Spinal cord (tissue), 10 donors: ENCODE measurements around the gene NRP1. TPM values are rescaled to one million over a fixed set of nuclear protein-coding genes. Genes with fewer than 3 reads are reported as not detected.

Experiments used
- DNase-seq, 6 donors: peaks; one replicate each; pipeline versions ENCODE4 v3.0.0 to v3.0.0-alpha.2; 2013 to 2015; ENCODE audit warnings: low spot score in 6 of 6, low read depth in 4 of 6
- H3K27ac ChIP-seq: one replicate; pipeline ENCODE4 v1.5.1; 2013; ENCODE audit warnings: low read depth, low read length, control low read depth
- H3K27me3 ChIP-seq: one replicate; pipeline ENCODE4 v1.6.1; 2013; ENCODE audit warnings: low read length; ENCODE audit not compliant: control insufficient read depth, insufficient read depth
- H3K36me3 ChIP-seq: one replicate; pipeline ENCODE4 v1.6.1; 2013; ENCODE audit warnings: low read length; ENCODE audit not compliant: control insufficient read depth, insufficient read depth
- H3K4me1 ChIP-seq: one replicate; pipeline ENCODE4 v1.6.1; 2013; ENCODE audit warnings: low read length; ENCODE audit not compliant: control insufficient read depth, insufficient read depth
- H3K4me3 ChIP-seq: one replicate; pipeline ENCODE4 v1.5.1; 2013; ENCODE audit warnings: low read depth, low read length, control low read depth
- H3K9me3 ChIP-seq: one replicate; pipeline ENCODE4 v1.6.1; 2013; ENCODE audit warnings: low read length; ENCODE audit not compliant: control insufficient read depth, insufficient read depth
- WGBS: methylation state at CpG from one replicate; pipeline ENCODE4 v1.1.5; 2013; ENCODE audit warnings: missing lambda C conversion rate; ENCODE audit not compliant: insufficient coverage; 5-methylcytosine and 5-hydroxymethylcytosine counted together
- polyA plus RNA-seq, 2 donors: library from polyadenylated mRNA; unstranded; fragments of 120-200 nt; gene quantifications; one replicate each; pipeline ENCODE4 v1.2.1, GENCODE V29; 2013; ENCODE audit not compliant: insufficient read length in 2 of 2
- total RNA-seq, 2 donors: library from RNA; depleted of rRNA in 1 of 2; stranded (reverse); fragments of 120-200 nt in 1 of 2; fragments of >200 nt in 1 of 2; gene quantifications; one replicate each; pipeline versions ENCODE4 v1.2.3 to v1.2.4, GENCODE V29; 2013 to 2014
- donor health status: healthy.

The NRP1 gene
- total and polyA plus RNA-seq, 4 donors = 61.8 to 96.6 (median 80.2) TPM

DNA sequence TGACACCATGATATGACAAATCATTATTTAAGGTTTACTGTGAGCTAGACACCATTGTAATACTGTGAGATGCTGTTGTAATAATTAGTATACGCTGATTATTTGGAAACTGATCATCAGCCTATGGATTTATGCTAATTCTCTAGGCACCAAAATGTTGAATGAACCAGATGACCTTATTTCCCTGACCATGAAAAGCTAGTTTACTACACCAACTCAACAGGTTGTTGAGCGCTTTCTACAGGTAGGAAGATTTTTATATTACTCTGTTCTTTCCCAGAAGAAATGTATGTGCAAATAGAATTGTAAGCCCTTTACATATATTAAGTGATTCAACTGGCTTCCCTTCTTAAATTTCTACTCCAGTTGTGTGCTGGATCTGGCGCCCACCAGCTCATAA, 6.2 kb downstream of the NRP1 start:
- H3K27me3 ChIP-seq = no peaks in the 10 kb centered on the region
- no peak for DNase-seq
- H3K9me3 ChIP-seq = no peaks in the 10 kb centered on the region
- no peaks in the 10 kb centered on the region for H3K4me1 ChIP-seq
- no peak overlapping the region for H3K27ac ChIP-seq
- no peaks in the 10 kb centered on the region for H3K36me3 ChIP-seq
- no peak overlapping the region for H3K4me3 ChIP-seq
- no CpG with 5 or more reads among the region's 3 CpGs for WGBS

DNA sequence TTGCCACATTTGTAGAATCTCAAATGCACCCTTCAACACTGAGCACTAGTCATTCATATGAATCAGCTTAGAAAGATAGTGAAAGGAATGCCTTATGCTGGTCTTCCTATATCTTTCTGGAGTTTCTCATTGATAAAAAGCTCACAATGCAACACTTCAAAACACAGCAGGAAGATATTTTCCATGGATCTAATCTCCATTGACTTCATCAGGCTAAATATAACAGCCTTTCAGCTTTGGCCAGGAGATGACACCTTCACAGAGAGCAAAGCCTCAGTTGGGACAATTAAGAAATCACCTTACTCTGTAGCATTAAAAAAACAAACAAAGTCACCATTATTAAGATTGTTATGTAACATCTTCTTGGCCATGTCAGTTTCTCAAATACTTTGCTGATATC, 6.7 kb downstream of the NRP1 start:
- no peaks in the 10 kb centered on the region for H3K36me3 ChIP-seq
- H3K4me3 ChIP-seq = no peak overlapping the region
- no peaks in the 10 kb centered on the region for H3K4me1 ChIP-seq
- H3K27me3 ChIP-seq = no peaks in the 10 kb centered on the region
- no peak overlapping the region for H3K27ac ChIP-seq
- no peaks in the 10 kb centered on the region for H3K9me3 ChIP-seq
- DNase-seq = peak in 2 of 6 donors; percentile 21 to 65

DNA sequence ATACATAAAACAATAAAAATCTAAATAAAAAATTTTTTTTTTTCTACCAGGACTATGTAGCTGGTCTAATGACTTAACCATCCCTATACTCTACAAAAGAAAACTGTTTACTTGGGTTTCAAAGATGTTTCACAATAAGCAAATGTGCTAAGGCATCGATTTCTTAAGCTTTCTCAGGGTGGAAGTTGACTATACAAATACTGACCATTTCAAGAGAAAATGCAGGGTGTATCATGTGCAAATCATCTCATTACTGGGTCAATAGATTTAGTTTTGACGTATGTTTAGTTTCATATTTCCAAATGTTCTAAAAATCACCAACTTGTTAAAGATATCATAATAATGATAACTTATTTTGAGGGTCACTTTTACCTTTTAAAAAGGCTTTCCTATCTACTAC, 7.5 kb downstream of the NRP1 start:
- Histone ChIP-seq H3K27me3 (no peaks in the 10 kb centered on the region), H3K9me3 (no peaks in the 10 kb centered on the region), H3K4me3 (no peak overlapping the region), H3K36me3 (no peaks in the 10 kb centered on the region), H3K4me1 (no peaks in the 10 kb centered on the region), H3K27ac (no peak overlapping the region)
- no CpG with 5 or more reads among the region's 2 CpGs for WGBS
- no peak for DNase-seq

DNA sequence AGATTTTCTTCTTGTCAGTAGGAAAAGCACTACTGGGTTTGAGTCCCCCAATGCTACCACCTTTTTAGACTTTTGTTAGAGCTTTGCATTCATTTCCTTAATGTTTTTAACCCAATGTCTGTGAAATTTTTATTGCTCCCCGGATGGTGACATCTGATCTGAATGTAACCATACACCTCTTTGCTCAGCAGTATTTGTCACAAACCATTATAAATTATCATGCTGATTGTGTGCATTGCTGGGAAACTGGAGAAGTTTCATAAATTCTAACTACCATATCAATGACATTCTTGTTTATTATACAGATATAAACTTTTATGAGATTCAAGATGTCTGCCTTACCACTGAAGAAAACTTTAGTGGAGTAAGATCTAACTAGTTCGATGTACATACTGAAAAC, 8.5 kb downstream of the NRP1 start:
- Histone ChIP-seq H3K9me3 (no peaks in the 10 kb centered on the region), H3K4me3 (no peak overlapping the region), H3K27ac (no peak overlapping the region), H3K36me3 (peaks cover 2% of the 10 kb centered on the region), H3K27me3 (no peaks in the 10 kb centered on the region), H3K4me1 (no peaks in the 10 kb centered on the region)
- 88% methylated on average over 1 of the region's 2 CpGs for WGBS
- DNase-seq = no peak

DNA sequence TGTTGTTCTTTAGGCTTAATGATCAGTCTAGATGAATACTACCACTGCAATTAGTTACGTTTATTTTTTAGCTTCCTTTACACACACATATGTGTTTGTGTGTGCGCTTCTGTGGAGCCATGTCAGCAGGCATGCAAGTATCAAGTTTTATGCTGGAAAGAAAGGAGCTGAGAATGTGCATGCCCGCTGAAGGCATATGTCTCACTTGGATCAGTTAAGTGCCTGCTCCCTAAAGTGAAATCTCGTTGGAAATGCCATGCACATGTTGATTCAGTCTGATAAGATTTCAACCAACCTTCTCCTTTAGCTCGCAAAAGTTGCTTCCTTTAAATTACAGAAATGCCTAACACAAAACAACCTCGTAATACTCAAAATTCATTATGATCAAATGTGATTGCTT, 10.7 kb downstream of the NRP1 start:
- no peaks in the 10 kb centered on the region for H3K27me3 ChIP-seq
- peak in 1 of 6 donors; percentile 83 for DNase-seq
- 60% methylated on average over 1 of the region's 6 CpGs for WGBS
- H3K27ac ChIP-seq = no peak overlapping the region
- H3K9me3 ChIP-seq = no peaks in the 10 kb centered on the region
- no peak overlapping the region for H3K4me3 ChIP-seq
- peaks cover 8% of the 10 kb centered on the region for H3K36me3 ChIP-seq
- H3K4me1 ChIP-seq = peaks cover 2% of the 10 kb centered on the region

DNA sequence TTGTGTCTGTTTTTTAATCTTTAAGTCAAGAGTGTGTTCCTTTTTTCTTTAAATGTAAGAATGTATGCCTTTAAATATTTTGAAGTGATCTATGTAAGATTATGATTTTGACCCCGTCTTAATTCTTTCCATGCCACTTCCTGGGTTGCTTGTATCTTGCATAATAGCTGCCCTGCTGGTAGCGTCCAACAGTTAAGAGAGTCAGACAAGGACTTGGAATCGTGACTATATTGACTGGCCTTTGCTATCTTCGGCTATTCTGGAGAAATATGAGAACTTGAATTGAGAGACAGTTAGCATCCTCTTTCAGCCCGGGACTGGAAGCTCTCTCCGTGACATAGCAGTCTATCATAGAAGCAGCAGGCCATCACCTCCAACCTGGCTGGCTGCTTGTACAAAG, 13.0 kb downstream of the NRP1 start:
- no peaks in the 10 kb centered on the region for H3K9me3 ChIP-seq
- peaks cover 8% of the 10 kb centered on the region for H3K36me3 ChIP-seq
- H3K4me1 ChIP-seq = peaks cover 2% of the 10 kb centered on the region
- no peak overlapping the region for H3K27ac ChIP-seq
- no peak for DNase-seq
- no peak overlapping the region for H3K4me3 ChIP-seq
- WGBS = 73% methylated on average over 6 of the region's 6 CpGs
- H3K27me3 ChIP-seq = no peaks in the 10 kb centered on the region

DNA sequence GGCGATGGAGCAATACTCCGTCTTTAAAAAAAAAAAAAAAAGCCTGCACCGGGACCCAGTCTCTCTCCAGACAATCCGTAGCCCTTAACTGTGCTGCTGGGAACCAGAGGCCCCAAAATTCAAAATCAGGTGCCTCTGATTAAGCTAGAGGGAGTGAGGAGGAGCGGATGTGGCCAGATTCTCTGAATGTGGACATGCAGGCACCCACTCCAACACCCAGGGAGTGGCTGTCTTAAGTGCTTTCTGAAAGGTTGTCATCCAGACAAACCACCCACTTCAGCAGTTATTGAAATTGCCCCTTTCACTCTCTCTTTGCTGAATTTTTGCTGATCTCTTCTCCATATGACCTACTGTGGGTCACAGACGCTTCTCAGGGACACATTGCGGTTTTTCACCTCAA, 14.2 kb downstream of the NRP1 start:
- no peaks in the 10 kb centered on the region for H3K9me3 ChIP-seq
- H3K4me1 ChIP-seq = peaks cover 2% of the 10 kb centered on the region
- no peak for DNase-seq
- H3K27ac ChIP-seq = no peak overlapping the region
- peaks cover 8% of the 10 kb centered on the region for H3K36me3 ChIP-seq
- H3K27me3 ChIP-seq = no peaks in the 10 kb centered on the region
- no peak overlapping the region for H3K4me3 ChIP-seq
- 100% methylated on average over 1 of the region's 7 CpGs for WGBS

DNA sequence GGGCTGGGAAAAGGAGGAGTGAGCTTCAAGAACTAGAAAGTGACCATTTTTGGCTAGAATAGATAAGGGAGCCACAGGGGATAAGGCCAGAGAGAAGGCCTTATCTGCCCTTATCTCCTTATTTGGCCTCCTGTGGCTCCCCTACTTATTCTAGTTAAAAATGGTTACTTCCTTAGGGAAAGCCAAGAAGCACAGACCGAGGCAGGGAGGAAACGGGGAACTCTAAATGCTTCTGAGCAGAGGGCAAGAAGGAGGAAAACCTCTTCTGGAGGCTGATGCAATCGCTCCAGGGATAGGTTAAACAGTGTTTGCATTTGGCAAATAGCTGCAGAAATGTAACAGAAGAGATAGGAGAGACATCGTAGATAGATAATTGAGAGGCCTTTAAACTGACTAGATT, 18.6 kb downstream of the NRP1 start:
- peaks cover 6% of the 10 kb centered on the region for H3K4me1 ChIP-seq
- H3K9me3 ChIP-seq = no peaks in the 10 kb centered on the region
- WGBS = 71% methylated on average over 4 of the region's 4 CpGs
- H3K27me3 ChIP-seq = no peaks in the 10 kb centered on the region
- peaks cover 5% of the 10 kb centered on the region for H3K36me3 ChIP-seq
- H3K27ac ChIP-seq = no peak overlapping the region
- H3K4me3 ChIP-seq = no peak overlapping the region
- no peak for DNase-seq

DNA sequence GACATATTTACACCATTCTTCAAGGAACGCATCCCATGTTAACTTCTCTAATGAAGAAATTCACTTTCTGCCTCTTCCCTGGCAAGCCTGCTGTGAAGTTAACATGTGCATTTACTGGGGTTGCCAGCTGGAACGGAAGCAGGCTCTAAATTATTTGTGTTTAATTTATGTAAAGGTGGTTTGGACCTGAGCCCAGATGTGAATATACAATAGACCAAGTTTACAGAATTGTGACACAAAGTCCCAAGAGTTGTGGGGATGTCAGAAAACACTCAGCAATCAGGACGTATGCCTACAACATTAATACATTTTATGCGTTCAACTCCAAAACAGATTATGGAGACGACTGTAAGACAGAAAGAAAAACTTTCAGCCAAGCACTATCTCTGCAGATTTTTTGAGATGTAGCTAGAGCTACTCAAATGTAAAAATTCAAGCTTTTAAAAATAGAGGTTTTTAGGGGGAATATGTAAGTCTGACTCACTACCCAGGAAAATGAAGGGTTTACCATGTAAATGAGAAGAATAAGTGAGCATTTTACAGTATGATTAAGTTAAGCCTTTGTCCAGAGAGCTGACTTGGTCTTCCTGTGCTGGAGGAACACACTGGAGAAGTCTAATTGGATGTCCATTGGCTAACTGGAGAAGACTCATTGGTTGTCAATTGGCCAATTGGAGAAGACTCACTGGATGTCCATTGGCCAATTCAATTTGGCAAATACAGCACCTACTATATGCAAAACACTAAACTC, 19.5 kb downstream of the NRP1 start:
- no peaks in the 10 kb centered on the region for H3K27me3 ChIP-seq
- no peak overlapping the region for H3K4me3 ChIP-seq
- peaks cover 6% of the 10 kb centered on the region for H3K4me1 ChIP-seq
- no peaks in the 10 kb centered on the region for H3K9me3 ChIP-seq
- DNase-seq = peak in 2 of 6 donors; percentile 60 to 65
- H3K27ac ChIP-seq = no peak overlapping the region
- no CpG with 5 or more reads among the region's 5 CpGs for WGBS
- peaks cover 4% of the 10 kb centered on the region for H3K36me3 ChIP-seq

DNA sequence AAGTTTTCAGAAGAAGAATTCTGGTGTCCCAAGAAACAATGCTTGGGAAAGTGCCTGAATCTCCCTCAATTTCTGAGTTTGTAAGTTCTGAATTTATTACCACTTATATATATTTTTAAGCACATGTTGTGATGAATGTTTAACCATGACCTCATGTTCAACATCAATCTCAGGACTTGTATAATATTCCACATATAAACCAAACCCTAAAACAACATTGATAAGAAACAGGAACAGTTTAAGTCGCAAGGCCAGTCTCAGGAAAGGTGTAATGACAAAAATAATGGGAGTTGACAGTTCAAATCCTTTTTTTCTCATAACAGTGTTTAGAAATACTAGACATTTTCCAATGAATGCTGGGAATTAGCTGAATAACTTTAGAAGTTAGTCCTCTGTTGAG, 22.8 kb downstream of the NRP1 start:
- WGBS = no CpG with 5 or more reads among the region's 1 CpG
- Histone ChIP-seq H3K4me1 (peaks cover 4% of the 10 kb centered on the region), H3K27me3 (no peaks in the 10 kb centered on the region), H3K36me3 (no peaks in the 10 kb centered on the region), H3K4me3 (no peak overlapping the region), H3K9me3 (no peaks in the 10 kb centered on the region), H3K27ac (no peak overlapping the region)
- DNase-seq = no peak
